ENCODE data around the gene PRSS8.

DNA sequence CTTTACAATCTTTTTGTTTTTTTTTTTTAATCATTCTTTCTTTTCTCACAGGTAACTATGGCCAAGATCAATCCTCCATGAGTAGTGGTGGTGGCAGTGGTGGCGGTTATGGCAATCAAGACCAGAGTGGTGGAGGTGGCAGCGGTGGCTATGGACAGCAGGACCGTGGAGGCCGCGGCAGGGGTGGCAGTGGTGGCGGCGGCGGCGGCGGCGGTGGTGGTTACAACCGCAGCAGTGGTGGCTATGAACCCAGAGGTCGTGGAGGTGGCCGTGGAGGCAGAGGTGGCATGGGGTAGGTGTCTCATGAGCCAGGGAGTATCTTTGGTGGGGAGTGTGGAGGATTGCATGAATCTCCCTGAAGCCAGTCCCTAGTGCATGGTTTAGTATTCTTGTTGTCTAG, 49.4 kb upstream of the PRSS8 start:
- TF ChIP-seq GATA2 (IDR thresholded peaks at IDR 0.05; ENCODE audit: low read depth, low read length): no peak
- no peak for TF ChIP-seq GATA3 (IDR thresholded peaks at IDR 0.05; ENCODE audit: low read depth, low read length)
